OCI-LY3 (cell line): ENCODE measurements around the gene UNC13C.

Experiments used
- CTCF ChIP-seq: fragments of 200-600, 300-600 bp; sonication (generic); IDR thresholded peaks from 2 replicates; pipeline ENCODE4 v1.5.1; 2014; ENCODE audit warnings: antibody characterized with exemption, low read length, low read depth
- EZH2phosphoT487 ChIP-seq: fragments of 200-600 bp; shearing (Covaris generic); IDR thresholded peaks from 2 replicates; pipeline ENCODE4 v1.6.1; 2018; ENCODE audit warnings: antibody characterized with exemption, mixed run types, low read depth

GRCh38 chr15:54354341-54354740 is 376.1 kb downstream of the UNC13C start:
- no peak for TF ChIP-seq CTCF
- TF ChIP-seq EZH2phosphoT487 = no peak
